HG02759 (cell line): ENCODE measurements around the gene ARHGAP44.
"Not testable (repeated sequence)": the region's sequence is repeated elsewhere in the genome, so short reads cannot be mapped to it uniquely, and the experiment has no call there.

Source experiments
- ATAC-seq: cut with Tn5 transposase; IDR thresholded peaks from one replicate; pipeline ENCODE4 v1.9.1; 2021; ENCODE audit warnings: mild to moderate bottlenecking, moderate library complexity; ENCODE audit not compliant: unreplicated experiment

Gene ARHGAP44

DNA sequence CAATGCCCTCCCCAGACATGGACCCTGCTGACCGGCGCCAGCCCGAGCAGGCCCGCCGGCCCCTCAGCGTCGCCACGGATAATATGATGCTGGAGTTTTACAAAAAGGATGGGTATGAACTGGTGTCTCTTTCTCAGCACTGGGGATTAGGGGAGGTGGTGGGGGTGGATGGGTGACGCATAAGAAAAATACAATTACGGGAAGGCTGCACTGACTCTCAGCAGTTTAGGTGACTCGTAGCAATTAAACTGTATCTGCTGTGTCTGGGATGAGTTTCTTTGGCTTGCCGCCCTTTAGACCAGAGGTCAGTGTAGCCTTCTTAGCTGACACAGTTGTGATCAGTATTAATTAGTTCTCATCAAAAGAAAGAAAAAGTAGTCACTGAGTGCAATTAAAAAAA is 169.5 kb downstream of the ARHGAP44 start:
- ATAC-seq, result no peak

DNA sequence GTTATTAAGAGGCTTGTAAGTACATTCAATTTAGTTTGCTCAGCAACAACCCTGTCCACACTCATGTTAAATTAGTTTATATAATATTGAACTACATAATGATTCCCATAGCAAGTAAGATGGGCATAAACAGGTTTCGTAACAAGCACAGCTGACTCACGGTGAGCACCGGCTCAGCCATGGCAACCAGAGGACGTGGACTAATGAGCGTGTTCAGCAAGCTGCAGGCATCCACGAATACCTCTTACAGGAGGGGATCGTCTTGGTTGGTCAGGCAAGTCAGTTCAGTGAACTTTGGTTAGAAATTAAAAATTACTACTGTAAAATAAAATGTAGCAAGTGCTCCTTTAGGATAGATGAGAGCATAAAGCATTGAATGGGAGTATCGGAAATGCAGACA is 170.1 kb downstream of the ARHGAP44 start:
- ATAC-seq, result no peak

- ATAC-seq, result no peak
Measured at GRCh38 chr17:12961655-12962054, 172.4 kb downstream of the ARHGAP44 start.

GRCh38 chr17:12963505-12963904 is 174.2 kb downstream of the ARHGAP44 start:
- ATAC-seq, result no peak

GRCh38 chr17:12964162-12964561 is 174.9 kb downstream of the ARHGAP44 start:
- no peak for ATAC-seq

- ATAC-seq, result no peak
Measured at GRCh38 chr17:12964840-12965239, 175.5 kb downstream of the ARHGAP44 start.

GRCh38 chr17:12965988-12966387 is 176.7 kb downstream of the ARHGAP44 start:
- ATAC-seq, result no peak

GRCh38 chr17:12966413-12966812 is 177.1 kb downstream of the ARHGAP44 start:
- ATAC-seq, result no peak

DNA sequence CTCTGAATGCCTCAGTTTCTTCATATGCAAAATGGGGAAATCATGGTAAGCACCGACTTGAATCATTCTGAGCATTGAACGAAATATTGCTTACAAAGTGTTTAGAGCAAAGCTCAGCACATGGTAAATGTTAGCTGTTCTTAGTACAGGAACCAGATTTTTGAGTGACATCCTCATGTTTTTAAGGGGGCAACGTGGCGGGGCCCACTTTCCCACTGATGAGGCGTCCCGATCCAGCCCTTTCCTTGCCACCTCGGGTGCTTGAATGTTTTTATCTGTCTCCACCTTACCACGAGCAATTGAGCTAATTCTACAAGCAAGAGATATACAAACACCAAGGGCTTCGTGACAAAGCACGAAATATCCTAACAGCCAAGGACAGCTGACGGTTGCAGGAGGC is 178.7 kb downstream of the ARHGAP44 start:
- ATAC-seq, result no peak

- ATAC-seq, result no peak
Measured at GRCh38 chr17:12973496-12974004, 184.3 kb downstream of the ARHGAP44 start.

DNA sequence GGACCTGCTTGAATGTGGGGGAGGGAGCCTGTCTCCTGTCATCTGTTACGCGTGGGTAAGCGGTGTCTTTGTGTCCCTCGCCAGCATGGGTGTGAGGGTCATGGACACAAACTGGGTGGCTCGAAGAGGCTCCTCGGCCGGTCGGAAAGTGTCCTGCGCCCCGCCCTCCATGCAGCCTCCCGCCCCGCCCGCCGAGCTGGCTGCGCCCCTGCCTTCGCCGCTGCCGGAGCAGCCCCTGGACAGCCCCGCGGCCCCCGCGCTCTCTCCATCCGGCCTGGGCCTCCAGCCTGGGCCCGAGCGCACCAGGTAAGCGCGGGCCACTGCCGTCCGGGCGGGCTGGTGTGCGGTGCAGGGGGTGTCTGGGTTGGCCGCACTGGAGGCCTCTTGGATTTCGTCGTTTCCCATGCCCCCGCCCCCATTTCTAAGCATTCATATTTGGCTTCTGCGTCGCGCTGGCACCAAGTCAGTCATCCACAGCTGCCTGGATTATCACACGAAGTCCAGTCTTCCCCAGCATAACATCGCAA is 184.8 kb downstream of the ARHGAP44 start:
- no peak for ATAC-seq

DNA sequence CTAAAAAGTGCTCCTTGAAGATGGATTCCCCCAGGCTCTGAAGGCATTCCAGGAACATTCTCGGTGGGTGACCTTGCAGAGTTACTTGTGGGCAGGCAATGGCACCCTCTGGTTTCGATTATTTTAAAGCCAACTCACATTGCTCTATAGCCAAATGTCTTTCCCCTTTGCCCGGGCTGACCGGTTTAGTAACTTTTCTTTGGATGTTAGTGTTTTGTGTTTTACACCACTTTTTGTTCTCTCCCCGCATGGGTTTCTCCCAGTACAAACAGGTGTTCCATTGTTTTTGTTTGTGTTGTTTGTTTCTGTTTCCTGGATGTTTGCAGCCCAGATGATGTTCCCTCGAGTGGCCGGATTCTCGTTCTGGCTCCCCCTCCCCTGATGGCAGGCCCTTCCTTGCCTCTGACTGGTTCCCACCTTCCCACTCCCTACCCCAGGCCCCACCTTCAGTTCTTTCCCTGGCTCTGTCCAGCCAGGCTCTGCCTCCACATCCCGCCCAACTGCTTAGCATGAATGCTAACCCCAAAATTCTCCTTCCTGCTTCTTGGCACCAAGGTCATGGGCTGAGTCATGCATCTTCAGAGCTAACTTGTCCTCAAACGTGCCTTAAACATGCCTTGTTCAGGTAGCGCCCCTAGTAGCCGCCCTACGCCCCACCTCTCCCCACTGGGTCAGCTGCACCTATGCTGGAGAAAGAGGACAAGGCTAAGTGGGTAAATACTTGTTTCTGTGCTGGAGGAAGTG is 187.9 kb downstream of the ARHGAP44 start:
- ATAC-seq, result no peak

GRCh38 chr17:12978787-12979186 is 189.5 kb downstream of the ARHGAP44 start:
- ATAC-seq, result not testable (repeated sequence)

DNA sequence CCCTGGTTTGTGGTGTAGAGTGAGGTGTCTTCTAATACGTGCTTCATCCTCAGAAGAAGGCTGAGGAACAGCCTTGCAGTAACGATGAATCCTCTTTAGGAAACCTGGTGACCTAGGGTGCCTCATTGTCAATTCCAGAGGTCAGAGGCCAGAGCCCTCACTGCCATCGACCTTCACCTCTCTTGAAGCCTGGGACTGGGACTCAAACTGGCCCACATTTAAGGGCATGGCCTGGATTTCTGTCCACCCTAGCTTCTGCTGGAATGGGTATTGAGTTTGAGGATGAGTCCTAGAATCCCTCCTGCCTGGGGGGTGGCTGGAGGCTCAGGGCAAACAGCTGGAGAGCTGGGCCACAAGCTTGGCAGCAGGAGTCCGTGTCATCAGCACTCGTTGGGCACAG is 189.9 kb downstream of the ARHGAP44 start:
- no peak for ATAC-seq

DNA sequence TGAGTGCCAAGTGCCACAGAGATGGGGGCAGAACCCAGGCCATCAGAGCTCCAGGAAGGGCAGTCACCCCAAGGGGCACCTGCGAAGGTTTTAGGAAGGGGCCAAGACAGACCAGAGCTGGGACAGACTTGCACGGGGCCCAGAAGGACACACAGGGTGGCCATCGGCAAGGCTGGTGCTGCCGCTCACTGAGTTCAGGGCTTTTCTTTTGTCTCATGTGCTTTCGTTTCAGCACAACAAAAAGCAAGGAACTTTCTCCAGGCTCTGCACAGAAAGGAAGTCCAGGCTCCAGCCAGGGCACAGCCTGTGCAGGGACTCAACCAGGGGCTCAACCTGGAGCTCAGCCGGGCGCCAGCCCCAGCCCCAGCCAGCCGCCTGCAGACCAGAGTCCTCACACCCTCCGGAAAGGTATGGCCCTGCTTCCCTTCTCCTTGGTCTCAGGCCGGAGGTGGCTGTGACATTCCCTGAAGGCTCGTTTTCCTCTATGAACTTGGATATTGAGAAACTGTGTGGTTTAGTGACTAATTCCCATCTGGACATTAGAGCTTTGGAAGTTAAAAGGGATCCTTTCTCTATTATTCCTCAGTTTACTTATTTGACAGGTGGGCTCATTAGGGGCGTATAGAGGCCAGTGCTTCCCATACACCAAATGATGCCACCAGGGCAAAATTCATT is 190.7 kb downstream of the ARHGAP44 start:
- ATAC-seq, result no peak

GRCh38 chr17:12982224-12982623 is 192.9 kb downstream of the ARHGAP44 start:
- no peak for ATAC-seq

DNA sequence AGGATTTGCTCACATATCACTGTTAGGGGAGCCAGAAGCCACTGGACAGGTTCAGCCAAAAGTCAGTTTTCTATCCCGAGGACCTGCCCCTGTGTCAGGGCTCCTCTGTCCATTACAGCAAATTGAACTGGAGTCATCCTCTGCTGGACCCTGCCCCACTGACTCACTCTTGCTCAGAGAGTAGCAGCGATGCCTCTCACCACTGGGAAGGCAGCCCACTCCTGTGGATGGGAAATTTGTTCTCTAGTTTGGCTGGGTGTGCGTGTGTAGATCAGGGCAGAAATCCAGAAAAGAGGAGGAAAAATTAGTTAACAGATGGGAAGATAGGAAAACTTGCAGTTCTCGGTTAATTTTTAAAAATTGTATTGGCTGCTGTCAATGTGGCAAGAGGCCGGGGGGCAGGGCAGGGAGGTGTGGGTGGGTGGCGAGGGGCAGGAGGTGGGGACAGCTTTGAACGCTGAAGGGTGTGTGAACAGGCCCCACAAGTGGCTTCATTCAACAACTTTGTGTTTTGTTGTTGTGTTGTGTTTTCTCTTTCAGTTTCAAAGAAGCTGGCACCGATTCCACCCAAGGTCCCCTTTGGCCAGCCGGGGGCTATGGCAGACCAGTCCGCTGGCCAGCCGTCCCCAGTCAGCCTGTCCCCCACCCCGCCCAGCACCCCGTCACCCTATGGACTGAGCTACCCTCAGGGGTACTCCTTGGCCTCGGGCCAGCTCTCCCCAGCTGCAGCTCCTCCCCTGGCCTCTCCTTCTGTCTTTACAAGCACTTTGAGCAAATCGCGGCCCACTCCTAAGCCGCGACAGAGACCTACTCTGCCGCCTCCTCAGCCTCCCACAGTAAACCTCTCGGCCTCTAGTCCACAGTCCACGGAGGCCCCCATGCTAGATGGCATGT is 194.9 kb downstream of the ARHGAP44 start:
- ATAC-seq, result no peak

- no peak for ATAC-seq
Measured at GRCh38 chr17:12985431-12986293, 196.4 kb downstream of the ARHGAP44 start.

DNA sequence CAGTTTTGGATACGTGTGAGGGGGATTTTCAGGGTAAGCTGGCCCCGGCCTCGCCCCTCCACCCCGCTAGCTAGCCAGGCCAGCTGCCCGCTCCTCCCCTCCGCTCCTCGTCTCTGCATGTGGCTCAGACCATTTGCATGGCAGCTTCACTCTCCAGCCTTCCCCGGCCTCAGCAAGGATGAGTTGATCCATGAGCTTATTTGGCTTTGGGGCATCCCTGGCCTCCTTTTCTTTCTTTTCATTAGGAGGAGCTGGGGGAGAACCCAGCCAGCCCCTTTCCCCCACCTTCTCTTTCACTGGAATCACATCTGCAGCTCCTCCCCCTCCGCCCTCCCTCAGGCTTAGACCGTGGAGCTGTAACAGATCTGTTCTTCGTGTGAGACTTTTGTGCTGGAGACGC is 197.8 kb downstream of the ARHGAP44 start:
- no peak for ATAC-seq
